Smooth muscle cell (in vitro differentiated cells): ENCODE data around the gene DNMT3A. TPM values are rescaled to one million over a fixed set of nuclear protein-coding genes. Genes with fewer than 3 reads are reported as not detected.

Experiments
- DNase-seq: peaks from one replicate; lab custom pipeline; 2025; ENCODE audit not compliant: unreplicated experiment; lab: John Stamatoyannopoulos, UW
- H2AFZ ChIP-seq: fragments of 200-600 bp; sonication (generic); 2 replicates; pipeline ENCODE4 v1.6.0; 2016; ENCODE audit warnings: antibody characterized with exemption, low read depth, mild to moderate bottlenecking
- H3F3A ChIP-seq: fragments of 200-600 bp; sonication (generic); 2 replicates; pipeline ENCODE4 v1.6.0; 2017; ENCODE audit warnings: antibody characterized with exemption, low read depth
- H3K27ac ChIP-seq: fragments of 200-600 bp; sonication (generic); 2 replicates; pipeline ENCODE4 v1.5.1; 2016; ENCODE audit warnings: low read depth, mild to moderate bottlenecking
- H3K27me3 ChIP-seq: fragments of 200-600 bp; sonication (generic); 2 replicates; pipeline ENCODE4 v1.6.1; 2016; ENCODE audit warnings: low read depth, mild to moderate bottlenecking
- H3K36me3 ChIP-seq: fragments of 200-600 bp; sonication (generic); 2 replicates; pipeline ENCODE4 v1.5.1; 2016; ENCODE audit warnings: low read depth
- H3K4me1 ChIP-seq: fragments of 200-600 bp; sonication (generic); 2 replicates; pipeline ENCODE4 v1.5.1; 2016; ENCODE audit warnings: low read depth
- H3K4me2 ChIP-seq: fragments of 200-600 bp; sonication (generic); 2 replicates; pipeline ENCODE4 v1.6.0; 2016; ENCODE audit warnings: mild to moderate bottlenecking
- H3K4me3 ChIP-seq: fragments of 200-600 bp; sonication (generic); 2 replicates; pipeline ENCODE4 v1.5.1; 2016; ENCODE audit warnings: mild to moderate bottlenecking
- H3K79me2 ChIP-seq: fragments of 200-600 bp; sonication (generic); 2 replicates; pipeline ENCODE4 v1.6.0; 2016; ENCODE audit warnings: low read depth, mild to moderate bottlenecking
- H3K9ac ChIP-seq: fragments of 200-600 bp; sonication (generic); 2 replicates; pipeline ENCODE4 v1.6.0; 2016; ENCODE audit warnings: low read depth
- H3K9me3 ChIP-seq: fragments of 200-600 bp; sonication (generic); replicated peaks from 2 replicates; pipeline ENCODE4 v1.5.1; 2016; ENCODE audit warnings: low read depth
- H4K20me1 ChIP-seq: fragments of 200-600 bp; sonication (generic); 2 replicates; pipeline ENCODE4 v1.6.0; 2016; ENCODE audit warnings: low read depth
- WGBS: methylation state at CpG from one replicate; pipeline ENCODE4 v1.1.7; 2016; ENCODE audit warnings: low lambda C conversion rate; 5-methylcytosine and 5-hydroxymethylcytosine counted together
- polyA plus RNA-seq: library from polyadenylated mRNA; unstranded; fragments of >200 nt; fragmentation: Nextera tagmentation; extraction: Ambion mirVana; gene quantifications from 2 replicates; pipeline ENCODE4 v1.2.1, GENCODE V29; 2016
- total RNA-seq: library from RNA; depleted of rRNA; stranded (reverse); fragments of >200 nt; gene quantifications from 2 replicates; pipeline ENCODE4 v1.2.3, GENCODE V29; 2014
- TF ChIP-seq, protein P1 (sequence below): fragments of 200-600 bp; sonication (generic); IDR thresholded peaks from 2 replicates; pipeline ENCODE4 v1.5.1; 2017; ENCODE audit warnings: borderline replicate concordance, mild to moderate bottlenecking, antibody characterized with exemption; ENCODE audit not compliant: insufficient read depth, poor library complexity, severe bottlenecking

DNMT3A gene
- total and polyA plus RNA-seq, 2 experiments from 2014 or later = 16.4 to 19.9 TPM

DNA sequence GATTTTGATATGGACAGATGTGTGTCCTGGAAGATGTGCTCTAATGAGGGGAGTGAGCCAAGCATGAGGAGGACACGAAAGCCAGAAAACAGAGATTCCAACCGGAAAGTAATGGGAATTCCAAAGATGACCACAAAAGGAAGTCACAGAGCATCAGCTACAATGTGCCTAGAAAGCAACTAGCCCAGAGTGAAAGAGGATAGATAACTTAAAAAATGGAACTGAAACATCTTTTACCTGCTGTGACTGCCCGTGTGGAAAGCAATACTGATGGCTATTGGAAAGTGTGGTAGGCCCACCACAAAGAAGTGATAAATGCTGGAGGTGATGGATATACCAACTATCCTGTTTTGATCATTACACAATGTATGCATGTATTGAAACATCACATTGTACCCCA lies 21.6 kb downstream of the DNMT3A start:
- TF ChIP-seq, protein P1, sequence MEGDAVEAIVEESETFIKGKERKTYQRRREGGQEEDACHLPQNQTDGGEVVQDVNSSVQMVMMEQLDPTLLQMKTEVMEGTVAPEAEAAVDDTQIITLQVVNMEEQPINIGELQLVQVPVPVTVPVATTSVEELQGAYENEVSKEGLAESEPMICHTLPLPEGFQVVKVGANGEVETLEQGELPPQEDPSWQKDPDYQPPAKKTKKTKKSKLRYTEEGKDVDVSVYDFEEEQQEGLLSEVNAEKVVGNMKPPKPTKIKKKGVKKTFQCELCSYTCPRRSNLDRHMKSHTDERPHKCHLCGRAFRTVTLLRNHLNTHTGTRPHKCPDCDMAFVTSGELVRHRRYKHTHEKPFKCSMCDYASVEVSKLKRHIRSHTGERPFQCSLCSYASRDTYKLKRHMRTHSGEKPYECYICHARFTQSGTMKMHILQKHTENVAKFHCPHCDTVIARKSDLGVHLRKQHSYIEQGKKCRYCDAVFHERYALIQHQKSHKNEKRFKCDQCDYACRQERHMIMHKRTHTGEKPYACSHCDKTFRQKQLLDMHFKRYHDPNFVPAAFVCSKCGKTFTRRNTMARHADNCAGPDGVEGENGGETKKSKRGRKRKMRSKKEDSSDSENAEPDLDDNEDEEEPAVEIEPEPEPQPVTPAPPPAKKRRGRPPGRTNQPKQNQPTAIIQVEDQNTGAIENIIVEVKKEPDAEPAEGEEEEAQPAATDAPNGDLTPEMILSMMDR = no peak
- 66% methylated on average over 3 of the region's 3 CpGs for WGBS

DNA sequence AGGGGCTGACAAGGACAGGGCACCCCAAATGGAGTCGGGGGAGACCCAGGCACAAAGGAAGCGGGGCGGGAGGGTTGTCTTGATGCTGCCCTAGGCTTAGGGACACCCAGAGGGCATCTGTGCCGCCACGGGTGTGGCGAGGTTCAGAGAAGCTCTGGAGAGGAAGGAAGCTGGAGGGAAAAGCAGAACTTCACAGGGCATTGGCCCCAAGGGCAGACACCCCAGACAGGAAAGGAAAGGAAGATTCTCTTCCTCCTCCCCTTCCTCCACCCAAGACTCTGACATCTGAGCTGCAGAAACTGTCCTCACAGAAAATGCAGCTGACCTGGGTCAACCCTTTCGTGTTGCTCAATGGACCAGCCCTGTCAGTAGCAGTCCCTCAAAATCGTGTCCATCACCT lies 25.6 kb downstream of the DNMT3A start:
- Histone ChIP-seq H3K4me3 (no peak overlapping the region), H3F3A (no peaks in the 10 kb centered on the region), H3K4me1 (peaks cover 19% of the 10 kb centered on the region), H2AFZ (no peak overlapping the region), H3K9me3 (no peaks in the 10 kb centered on the region), H3K4me2 (no peak overlapping the region), H3K36me3 (no peaks in the 10 kb centered on the region), H4K20me1 (peaks cover 59% of the 10 kb centered on the region), H3K27me3 (no peaks in the 10 kb centered on the region), H3K79me2 (peaks cover 30% of the 10 kb centered on the region), H3K9ac (no peak overlapping the region), H3K27ac (no peak overlapping the region)
- DNase-seq = no peak
- WGBS = 85% methylated on average over 8 of the region's 8 CpGs
- TF ChIP-seq, protein P1 = no peak

More for the DNA sequence above, 21.6 kb downstream of the DNMT3A start:
- no peak for DNase-seq
- Histone ChIP-seq H3K4me1 (peaks cover 4% of the 10 kb centered on the region), H3K79me2 (peaks cover 40% of the 10 kb centered on the region), H4K20me1 (peaks cover 94% of the 10 kb centered on the region), H3K27ac (no peak overlapping the region), H3K9ac (no peak overlapping the region), H3K4me3 (no peak overlapping the region), H2AFZ (no peak overlapping the region), H3K4me2 (no peak overlapping the region), H3K36me3 (no peaks in the 10 kb centered on the region), H3F3A (peaks cover 11% of the 10 kb centered on the region), H3K9me3 (no peaks in the 10 kb centered on the region), H3K27me3 (no peaks in the 10 kb centered on the region)

DNA sequence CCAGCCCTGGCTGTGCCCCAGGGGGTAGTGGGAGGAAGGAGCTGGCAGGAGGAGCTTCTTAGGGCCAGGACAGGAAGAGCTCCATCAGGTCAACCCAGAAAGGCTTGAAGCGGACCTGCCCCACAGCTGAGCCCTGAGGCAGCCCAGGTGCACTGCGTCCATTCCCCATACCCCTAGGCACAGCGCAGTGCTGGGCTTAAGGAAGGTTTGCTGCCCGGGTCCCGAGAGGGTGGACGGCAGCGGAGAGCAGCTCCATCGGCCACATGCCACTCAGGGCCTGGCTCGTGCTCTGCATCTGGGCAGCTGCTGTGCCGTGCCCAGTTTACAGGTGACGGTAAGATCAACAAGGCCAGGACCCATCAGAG lies 26.4 kb downstream of the DNMT3A start:
- no peak overlapping the region for H2AFZ ChIP-seq
- peaks cover 58% of the 10 kb centered on the region for H4K20me1 ChIP-seq
- H3K4me3 ChIP-seq = no peak overlapping the region
- no peak overlapping the region for H3K9ac ChIP-seq
- no peaks in the 10 kb centered on the region for H3F3A ChIP-seq
- DNase-seq = no peak
- H3K27me3 ChIP-seq = no peaks in the 10 kb centered on the region
- TF ChIP-seq, protein P1 = no peak
- no peak overlapping the region for H3K4me2 ChIP-seq
- no peaks in the 10 kb centered on the region for H3K36me3 ChIP-seq
- H3K27ac ChIP-seq = peak overlapping the region; percentile 49
- WGBS = 88% methylated on average over 11 of the region's 11 CpGs
- H3K79me2 ChIP-seq = peaks cover 22% of the 10 kb centered on the region
- peaks cover 26% of the 10 kb centered on the region for H3K4me1 ChIP-seq
- H3K9me3 ChIP-seq = no peaks in the 10 kb centered on the region

DNA sequence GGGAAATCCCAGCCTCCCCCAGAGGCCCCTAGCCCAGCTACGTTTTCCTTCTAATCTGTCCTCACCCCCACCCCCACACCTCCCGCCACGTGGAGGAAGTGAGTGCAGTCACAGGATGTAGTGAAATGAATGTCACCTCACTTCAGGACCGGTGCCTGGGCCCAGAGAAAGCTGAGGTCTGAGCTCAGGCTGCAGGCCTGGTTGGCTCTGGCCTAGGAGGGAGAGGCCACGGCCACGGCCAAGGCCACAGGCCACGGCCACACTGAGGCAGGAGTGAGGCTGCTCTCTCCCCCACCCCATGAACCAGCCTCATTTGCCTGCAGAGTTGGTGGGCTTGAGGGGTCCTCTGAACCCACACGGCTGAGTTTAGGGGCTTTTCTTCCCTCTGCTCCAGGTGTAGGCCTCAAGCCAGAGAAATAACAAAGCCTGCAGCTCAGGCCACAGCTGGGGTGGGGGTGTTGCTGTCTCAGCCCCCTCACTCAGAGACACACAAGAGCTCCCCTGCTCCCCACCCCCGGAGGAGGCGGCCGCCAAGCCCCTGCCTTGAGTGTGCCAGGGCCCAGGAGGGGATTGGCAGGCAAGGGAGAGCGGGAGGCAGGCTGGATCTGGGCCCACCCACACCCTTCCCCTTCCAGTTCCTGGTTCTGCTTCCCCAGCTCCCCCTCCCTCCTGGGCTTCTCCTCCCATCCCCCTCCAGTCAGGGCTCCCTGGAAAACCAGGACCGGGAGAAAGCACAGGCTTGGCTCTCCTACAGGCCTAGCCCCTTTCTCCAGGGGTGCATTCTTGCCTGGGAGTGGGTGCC lies 27.0 kb downstream of the DNMT3A start:
- peaks cover 17% of the 10 kb centered on the region for H3K79me2 ChIP-seq
- H3K27me3 ChIP-seq = no peaks in the 10 kb centered on the region
- H3K36me3 ChIP-seq = no peaks in the 10 kb centered on the region
- WGBS = 45% methylated on average over 10 of the region's 13 CpGs
- peaks cover 57% of the 10 kb centered on the region for H4K20me1 ChIP-seq
- DNase-seq = no peak
- no peak overlapping the region for H3K9ac ChIP-seq
- peak overlapping the region; percentile 49 for H3K27ac ChIP-seq
- H3K4me2 ChIP-seq = peak overlapping the region; percentile 48
- H2AFZ ChIP-seq = no peak overlapping the region
- TF ChIP-seq, protein P1 = no peak
- H3K4me1 ChIP-seq = peaks cover 29% of the 10 kb centered on the region
- no peaks in the 10 kb centered on the region for H3K9me3 ChIP-seq
- no peaks in the 10 kb centered on the region for H3F3A ChIP-seq
- no peak overlapping the region for H3K4me3 ChIP-seq
